ENCODE measurements around the gene LHB. TPM values are rescaled to one million over a fixed set of nuclear protein-coding genes. Genes with fewer than 3 reads are reported as not detected.

The LHB gene
- total RNA-seq, 4 donors from 2014 or later = 1.9 TPM; not detected in 3

DNA sequence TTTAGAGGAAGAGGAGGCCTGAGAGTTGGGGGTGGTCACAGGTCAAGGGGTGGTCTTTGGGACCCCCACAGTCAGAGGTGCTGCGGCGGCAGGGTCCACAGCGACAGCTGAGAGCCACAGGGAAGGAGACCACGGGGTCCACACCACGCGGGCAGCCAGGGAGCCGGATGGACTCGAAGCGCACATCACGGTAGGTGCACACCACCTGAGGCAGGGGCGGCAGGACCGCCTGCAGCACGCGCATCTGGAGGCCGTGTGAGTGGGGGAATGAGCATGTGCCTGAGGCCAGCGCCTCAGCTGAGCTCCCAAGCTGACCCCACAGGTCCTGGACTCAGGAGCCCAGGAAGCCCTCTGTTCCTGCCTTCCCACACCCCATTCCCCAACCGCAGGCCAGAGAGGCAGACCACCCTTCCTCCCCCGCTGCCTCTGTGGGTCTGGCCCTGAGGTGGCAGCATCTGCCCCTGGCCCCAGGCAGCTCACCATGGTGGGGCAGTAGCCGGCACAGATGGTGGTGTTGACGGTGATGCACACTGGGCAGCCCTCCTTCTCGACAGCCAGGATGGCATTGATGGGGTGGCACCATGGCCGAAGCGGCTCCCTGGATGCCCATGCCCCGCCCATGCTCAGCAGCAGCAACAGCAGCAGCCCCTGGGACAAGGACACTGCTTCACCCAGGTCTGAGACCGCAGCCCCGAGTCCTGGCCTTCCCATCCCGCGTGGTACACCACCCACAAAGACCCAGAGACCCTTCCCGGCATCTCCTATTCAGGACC lies 638 bp downstream of the LHB start:
- no peak overlapping the region for H3K27ac ChIP-seq
- H3K36me3 ChIP-seq = peaks cover 0 to 43% of the 10 kb centered on the region in 2 donors
- DNase-seq = no peak
- TF ChIP-seq, protein P1, sequence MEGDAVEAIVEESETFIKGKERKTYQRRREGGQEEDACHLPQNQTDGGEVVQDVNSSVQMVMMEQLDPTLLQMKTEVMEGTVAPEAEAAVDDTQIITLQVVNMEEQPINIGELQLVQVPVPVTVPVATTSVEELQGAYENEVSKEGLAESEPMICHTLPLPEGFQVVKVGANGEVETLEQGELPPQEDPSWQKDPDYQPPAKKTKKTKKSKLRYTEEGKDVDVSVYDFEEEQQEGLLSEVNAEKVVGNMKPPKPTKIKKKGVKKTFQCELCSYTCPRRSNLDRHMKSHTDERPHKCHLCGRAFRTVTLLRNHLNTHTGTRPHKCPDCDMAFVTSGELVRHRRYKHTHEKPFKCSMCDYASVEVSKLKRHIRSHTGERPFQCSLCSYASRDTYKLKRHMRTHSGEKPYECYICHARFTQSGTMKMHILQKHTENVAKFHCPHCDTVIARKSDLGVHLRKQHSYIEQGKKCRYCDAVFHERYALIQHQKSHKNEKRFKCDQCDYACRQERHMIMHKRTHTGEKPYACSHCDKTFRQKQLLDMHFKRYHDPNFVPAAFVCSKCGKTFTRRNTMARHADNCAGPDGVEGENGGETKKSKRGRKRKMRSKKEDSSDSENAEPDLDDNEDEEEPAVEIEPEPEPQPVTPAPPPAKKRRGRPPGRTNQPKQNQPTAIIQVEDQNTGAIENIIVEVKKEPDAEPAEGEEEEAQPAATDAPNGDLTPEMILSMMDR (IDR thresholded peaks at IDR 0.05 in 4 of 5, conservative IDR thresholded peaks at IDR 0.05 in 1 of 5) = no peak
- peaks cover 14 to 19% of the 10 kb centered on the region in 2 donors for H3K4me1 ChIP-seq
- no peak overlapping the region for H3K4me3 ChIP-seq
- ATAC-seq = no peak
- H3K27me3 ChIP-seq = peaks cover 0 to 11% (median 8%) of the 10 kb centered on the region in 3 donors
- H3K9me3 ChIP-seq = no peaks in the 10 kb centered on the region
- in situ Hi-C loops (cut with MboI; ENCODE audit: low sequenced_read_pairs in 4 of 4) (no loop called here), intact Hi-C loops (cut with DNase I; ENCODE audit: low total_unique reads) (no loop called here)

DNA sequence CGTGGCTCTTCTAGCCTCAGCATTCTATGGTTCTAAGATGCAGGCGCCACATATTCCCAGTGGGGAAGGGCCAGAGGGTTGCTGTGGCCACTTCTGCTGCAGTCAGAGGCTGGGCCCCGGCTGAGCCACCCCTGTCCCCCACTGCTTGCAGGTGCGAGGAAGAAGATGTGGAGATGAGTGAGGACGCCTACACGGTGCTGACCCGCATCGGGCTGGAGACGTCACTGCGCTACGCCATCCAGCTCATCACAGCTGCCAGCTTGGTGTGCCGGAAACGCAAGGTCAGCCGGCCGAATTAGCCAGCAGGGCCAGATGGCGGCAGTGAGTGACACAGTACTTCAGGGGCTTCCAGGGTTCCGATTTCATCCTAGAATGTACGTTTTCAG lies 2.0 kb downstream of the LHB start:
- Histone ChIP-seq H3K4me1 (peaks cover 14 to 19% of the 10 kb centered on the region in 2 donors), H3K27me3 (peaks cover 0 to 11% (median 8%) of the 10 kb centered on the region in 3 donors), H3K27ac (no peak overlapping the region), H3K4me3 (no peak overlapping the region), H3K9me3 (no peaks in the 10 kb centered on the region), H3K36me3 (peaks cover 0 to 57% of the 10 kb centered on the region in 2 donors)
- ATAC-seq (no peak), DNase-seq (no peak)
- intact Hi-C loops (cut with DNase I; ENCODE audit: low total_unique reads) = no loop called here
- no peak for TF ChIP-seq POLR2A (IDR thresholded peaks at IDR 0.05)
- TF ChIP-seq, protein P1 (IDR thresholded peaks at IDR 0.05 in 4 of 5, conservative IDR thresholded peaks at IDR 0.05 in 1 of 5) = no peak
- in situ Hi-C loops (cut with MboI; ENCODE audit: low sequenced_read_pairs in 4 of 4) = no loop called here

GRCh38 chr19:49014123-49014869 lies 2.6 kb downstream of the LHB start:
- Histone ChIP-seq H3K4me3 (no peak overlapping the region), H3K9me3 (no peaks in the 10 kb centered on the region), H3K27ac (no peak overlapping the region), H3K4me1 (peaks cover 13 to 17% of the 10 kb centered on the region in 2 donors), H3K36me3 (peaks cover 0 to 62% of the 10 kb centered on the region in 2 donors), H3K27me3 (peaks cover 0 to 10% (median 8%) of the 10 kb centered on the region in 3 donors)
- in situ Hi-C loops (cut with MboI; ENCODE audit: low sequenced_read_pairs in 4 of 4) = no loop called here
- DNase-seq (no peak), ATAC-seq (no peak)
- intact Hi-C loops (cut with DNase I; ENCODE audit: low total_unique reads) = no loop called here
- TF ChIP-seq POLR2A (IDR thresholded peaks at IDR 0.05) = no peak
- TF ChIP-seq, protein P1 (IDR thresholded peaks at IDR 0.05 in 4 of 5, conservative IDR thresholded peaks at IDR 0.05 in 1 of 5) = no peak

DNA sequence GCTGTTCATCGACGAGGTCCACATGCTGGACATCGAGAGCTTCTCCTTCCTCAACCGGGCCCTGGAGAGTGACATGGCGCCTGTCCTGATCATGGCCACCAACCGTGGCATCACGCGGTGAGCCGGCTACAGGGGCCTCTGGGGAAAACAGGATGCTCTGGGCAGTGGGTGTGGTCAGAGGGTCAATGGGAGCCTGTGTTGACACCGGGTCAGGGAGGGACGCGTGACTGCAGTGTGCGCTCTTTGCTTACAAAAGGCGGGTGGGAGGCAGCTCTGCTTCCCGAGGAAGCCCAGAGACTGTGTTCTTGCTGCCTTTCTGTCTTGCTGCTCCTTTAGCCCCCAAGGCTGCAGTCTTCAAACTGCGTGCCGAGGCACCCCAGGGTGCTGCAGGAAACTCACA lies 5.7 kb downstream of the LHB start:
- Histone ChIP-seq H3K4me1 (no peaks in the 10 kb centered on the region), H3K4me3 (no peak overlapping the region), H3K36me3 (peaks cover 0 to 85% of the 10 kb centered on the region in 2 donors), H3K9me3 (no peaks in the 10 kb centered on the region), H3K27ac (no peak overlapping the region), H3K27me3 (no peaks in the 10 kb centered on the region)
- intact Hi-C loops (cut with DNase I; ENCODE audit: low total_unique reads) (no loop called here), in situ Hi-C loops (cut with MboI; ENCODE audit: low sequenced_read_pairs in 4 of 4) (no loop called here)
- no peak for ATAC-seq
- no peak for DNase-seq
- no peak for TF ChIP-seq POLR2A (IDR thresholded peaks at IDR 0.05)
- TF ChIP-seq, protein P1 (IDR thresholded peaks at IDR 0.05 in 4 of 5, conservative IDR thresholded peaks at IDR 0.05 in 1 of 5) = no peak
